GM18499 (cell line): Measurements from ENCODE around the gene RBM12.

Experiments
- ATAC-seq: cut with Tn5 transposase; IDR thresholded peaks from one replicate; pipeline ENCODE4 v1.9.1; 2021; ENCODE audit warnings: moderate number of reproducible peaks; ENCODE audit not compliant: insufficient read depth, unreplicated experiment

Gene RBM12

GRCh38 chr20:35626386-35627001 lies 38.2 kb downstream of the RBM12 start:
- ATAC-seq: no peak

- no peak for ATAC-seq
Observed at GRCh38 chr20:35625584-35626385, 38.9 kb downstream of the RBM12 start.

GRCh38 chr20:35621560-35621946 lies 43.1 kb downstream of the RBM12 start:
- no peak for ATAC-seq

DNA sequence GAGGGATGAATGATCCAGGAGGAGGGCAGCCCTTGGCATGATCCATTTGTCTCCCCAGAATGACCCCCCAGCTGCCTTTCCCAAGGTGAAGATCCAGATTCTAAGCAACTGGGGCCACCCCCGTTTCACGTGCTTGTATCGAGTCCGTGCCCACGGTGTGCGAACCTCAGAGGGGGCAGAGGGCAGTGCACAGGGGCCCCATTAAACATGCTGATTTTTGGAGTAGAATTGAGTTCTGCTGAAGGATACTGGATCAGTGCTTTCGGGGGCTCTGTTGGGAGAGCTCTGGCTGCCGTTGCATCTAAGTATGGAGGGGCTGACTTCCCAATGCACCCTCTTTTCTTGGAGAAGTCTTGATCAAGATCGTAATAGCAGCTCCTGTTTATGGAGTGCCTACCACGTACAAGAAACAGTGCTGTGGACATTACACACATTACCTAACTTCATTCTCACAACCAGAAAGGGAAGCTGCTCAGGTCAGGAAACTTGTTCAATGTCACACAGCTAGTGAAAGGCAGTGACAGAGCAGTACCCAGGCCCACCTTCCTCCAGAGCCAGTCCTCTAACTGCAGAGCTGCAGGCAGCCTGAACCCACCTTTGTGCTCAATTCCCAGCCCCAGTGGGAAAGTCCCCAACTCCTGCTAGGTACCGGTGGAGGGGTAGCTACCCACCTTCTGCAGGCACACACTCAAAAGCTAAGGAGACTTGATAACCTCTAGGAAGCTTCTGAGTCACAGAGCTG lies 43.7 kb downstream of the RBM12 start:
- ATAC-seq: no peak

DNA sequence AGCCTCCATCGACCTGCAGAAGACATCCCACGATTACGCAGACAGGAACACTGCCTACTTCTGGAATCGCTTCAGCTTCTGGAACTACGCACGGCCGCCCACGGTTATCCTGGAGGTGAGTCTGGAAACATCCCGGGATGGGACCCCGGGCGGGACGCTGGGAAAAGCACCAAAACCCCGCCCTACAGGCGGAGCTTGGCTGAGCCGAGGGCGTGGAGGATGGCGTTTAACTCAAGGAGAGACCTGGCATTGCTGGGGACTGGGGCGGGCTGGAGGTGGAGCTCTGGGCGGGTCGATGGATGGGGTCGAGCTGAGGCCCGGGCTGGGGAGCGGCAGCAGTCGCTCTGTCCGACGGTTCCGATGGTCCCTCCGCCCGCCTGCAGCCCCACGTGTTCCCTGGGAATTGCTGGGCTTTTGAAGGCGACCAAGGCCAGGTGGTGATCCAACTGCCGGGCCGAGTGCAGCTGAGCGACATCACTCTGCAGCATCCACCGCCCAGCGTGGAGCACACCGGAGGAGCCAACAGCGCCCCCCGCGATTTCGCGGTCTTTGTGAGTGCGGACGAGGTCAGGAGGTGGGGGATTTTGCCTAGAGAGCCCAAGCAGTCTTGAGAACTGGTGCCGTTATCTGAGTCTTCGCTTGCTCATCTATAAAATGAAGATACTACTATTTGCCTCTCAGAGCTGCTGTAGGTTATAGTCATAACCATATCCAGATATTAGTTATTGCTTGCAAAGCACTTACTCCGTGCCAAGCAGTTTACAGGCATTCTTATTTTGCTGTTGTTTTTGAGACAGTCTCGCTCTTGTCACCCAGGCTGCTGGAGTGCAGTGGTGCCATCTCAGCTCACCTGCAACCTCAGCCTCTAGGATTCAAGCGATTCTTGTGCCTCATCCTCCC lies 45.3 kb downstream of the RBM12 start:
- no peak for ATAC-seq

DNA sequence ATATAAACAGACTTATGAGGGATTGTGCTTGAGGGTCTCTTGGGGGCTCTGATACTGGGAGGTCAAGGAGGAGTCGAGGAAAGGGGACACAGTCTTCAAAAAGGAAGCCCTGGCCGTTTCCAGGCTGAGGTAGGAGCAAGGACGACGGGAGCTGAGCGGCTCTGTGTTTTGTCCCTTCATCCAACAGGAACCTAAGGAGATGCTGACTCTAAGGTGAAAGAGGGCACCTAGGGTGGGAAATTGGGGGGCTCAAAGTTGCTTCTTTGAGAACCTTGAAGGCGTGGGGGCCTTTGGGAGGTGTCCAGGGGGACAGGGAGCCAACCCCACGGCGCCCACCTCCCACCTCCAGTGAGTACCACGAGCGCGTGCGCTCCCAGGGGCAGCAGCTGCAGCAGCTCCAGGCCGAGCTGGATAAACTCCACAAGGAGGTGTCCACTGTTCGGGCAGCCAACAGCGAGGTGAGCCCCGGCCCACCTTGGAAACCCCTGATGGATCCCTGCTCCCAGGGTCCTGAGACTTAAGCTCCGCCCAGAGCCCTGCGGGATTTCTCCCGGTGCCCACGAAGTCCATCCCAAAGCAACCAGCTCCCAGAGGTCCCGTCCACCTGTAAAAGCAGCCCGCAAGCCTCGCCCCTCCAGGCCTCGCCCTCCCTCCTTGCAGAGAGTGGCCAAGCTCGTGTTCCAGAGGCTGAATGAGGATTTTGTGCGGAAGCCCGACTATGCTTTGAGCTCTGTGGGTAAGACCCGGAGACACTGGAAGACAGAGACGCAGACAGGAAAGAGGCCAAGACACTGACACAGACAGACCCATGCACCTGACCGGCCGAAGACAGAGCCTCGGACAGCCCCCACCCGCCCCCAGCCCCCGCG lies 46.2 kb downstream of the RBM12 start:
- ATAC-seq: no peak

DNA sequence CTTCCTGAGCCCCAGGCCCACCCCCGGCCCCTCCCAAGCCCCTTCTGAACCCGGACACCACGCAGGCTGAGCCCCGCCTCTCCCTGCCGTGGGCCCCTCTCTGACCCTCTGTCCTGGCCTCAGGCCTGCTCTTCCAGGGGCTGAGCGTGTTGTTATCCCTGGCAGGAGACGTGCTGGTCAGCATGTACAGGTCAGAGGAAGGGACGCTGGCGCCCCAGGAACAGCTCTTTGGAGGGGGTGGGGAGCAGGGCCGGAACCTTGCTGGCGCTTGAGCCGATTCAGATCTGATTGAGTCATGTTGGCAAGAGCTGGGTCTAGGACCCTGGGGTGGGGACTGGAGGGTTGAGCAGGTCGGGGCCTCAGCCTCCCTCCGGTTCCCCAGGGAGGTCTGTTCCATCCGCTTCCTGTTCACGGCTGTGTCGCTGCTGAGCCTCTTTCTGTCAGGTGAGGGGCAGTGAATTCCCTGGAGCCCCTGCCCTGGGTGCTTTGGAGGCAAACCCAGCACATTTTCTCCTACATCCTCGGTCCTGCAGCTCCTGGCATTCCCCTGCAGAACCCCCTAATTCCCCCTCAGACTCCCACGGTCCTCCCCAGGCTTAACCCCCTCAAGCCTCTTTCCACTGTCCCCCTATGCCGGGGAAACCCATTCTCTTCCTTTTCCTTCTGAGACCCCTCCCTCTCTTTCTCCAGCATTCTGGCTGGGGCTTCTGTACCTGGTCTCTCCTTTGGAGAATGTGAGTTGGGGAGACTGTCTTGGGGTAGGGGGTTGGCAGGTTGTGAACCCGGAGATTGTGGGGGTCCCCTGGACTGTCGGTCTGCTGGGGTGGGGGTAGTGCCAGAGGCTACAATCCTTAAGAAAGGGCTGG lies 47.1 kb downstream of the RBM12 start:
- ATAC-seq: no peak

DNA sequence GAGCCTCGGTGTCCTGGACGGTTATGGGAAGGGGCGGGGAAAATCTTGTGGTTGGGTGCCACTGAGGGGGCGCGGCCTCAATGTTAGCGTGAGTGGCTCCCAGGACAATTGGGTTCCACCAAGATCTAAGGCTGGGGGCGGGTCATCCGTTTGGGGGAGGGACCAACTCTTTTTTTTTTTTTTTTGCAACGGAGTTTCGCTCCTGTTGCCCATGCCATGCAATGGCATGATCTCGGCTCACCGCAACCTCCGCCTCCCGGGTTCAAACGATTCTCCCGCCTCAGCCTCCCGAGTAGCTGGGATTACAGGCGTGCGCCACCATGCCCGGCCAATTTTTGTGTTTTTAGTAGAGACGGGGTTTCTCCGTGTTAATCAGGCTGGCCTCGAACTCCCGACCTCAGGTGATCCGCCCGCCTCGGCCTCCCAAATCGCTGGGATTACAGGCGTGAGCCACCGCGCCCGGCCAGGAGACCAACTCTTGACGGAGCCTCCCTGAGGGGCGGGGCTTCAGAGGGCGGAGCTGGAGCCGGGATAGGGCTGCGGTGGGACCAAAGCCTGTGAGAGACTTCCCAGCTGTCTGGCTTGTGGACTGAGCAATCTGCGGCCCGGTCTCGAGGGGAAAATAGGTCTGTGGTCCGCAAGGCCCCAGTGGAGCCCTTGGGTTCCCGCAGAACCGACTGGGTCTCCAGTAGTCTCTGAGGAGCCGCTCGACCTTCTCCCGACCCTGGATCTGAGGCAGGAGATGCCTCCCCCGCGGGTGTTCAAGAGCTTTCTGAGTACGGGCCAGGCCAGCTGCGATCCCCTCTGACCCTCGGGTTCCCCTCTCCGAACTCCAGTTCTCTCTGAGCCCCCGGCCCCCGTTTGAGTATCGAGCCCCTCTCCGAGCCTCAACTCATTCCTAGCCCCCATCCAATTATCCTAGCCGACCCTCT lies 48.0 kb downstream of the RBM12 start:
- ATAC-seq: peak; percentile 64

DNA sequence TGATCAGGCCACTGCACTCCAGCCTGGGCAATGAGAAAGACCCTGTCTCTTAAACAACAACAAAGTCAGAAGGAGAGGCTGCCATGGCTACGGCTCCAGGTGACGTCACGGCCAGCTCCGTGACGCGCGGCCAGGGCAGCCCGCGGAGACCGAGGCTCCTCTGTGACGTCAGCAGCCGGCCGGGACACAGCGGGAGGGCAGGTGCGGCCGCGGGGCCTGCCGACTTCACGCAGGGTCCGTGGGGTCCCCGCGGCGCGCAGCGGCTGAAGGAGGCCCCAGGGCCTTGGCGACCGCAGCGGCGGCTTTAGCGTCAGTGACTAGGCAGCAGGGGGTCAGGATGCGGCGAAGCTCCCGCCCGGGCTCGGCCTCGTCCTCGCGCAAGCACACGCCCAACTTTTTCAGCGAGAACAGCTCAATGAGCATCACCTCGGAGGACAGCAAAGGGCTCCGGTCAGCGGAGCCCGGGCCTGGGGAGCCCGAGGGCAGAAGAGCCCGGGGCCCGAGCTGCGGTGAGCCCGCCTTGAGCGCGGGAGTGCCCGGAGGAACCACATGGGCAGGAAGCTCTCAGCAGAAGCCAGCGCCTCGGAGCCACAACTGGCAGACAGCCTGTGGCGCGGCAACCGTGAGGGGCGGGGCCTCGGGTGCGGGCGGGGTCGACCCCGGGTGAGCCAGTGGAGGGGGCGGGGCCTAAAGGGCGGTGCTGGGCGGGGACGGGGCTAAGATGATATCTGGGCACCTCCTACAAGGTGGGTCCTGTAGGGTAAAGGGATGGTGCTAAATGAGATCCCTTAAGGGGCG lies 48.8 kb downstream of the RBM12 start, which contains the start of gene SPAG4:
Gene SPAG4 (plus strand): TSS at position 163 of the 798 bp plus-strand sequence. CDS start 175 bp downstream, at position 338.
- ATAC-seq: peak; percentile 4

GRCh38 chr20:35611482-35611881 lies 53.2 kb downstream of the RBM12 start:
- ATAC-seq: no peak

DNA sequence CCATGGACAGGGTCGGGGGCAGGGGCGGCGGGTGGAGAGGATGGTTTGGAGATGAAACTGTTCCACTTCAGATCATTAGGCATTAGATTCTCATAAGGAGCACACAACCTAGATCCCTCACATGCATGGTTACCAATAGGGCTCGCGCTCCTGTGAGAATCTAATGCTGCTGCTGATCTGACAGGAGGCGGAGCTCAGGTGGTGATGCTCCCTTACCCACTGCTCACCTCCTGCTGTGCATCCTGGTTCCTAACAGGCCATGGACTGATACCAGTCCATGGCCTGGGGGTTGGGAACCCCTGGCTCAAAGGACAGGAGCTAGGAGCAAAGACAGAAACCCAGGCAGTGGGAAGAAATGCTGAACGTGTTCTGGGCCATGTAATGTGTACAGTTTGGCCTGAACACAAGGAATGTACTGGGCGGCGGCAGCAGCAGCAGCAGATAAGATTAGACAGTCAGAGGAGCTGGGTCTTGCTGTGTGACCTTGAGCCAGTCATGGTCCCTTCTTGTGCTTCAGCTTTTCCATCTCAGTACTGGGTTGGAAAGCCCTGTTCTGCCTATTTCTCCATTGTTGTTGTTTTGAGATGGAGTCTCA lies 53.8 kb downstream of the RBM12 start:
- no peak for ATAC-seq

- ATAC-seq: no peak
Observed at GRCh38 chr20:35607003-35607735, 57.5 kb downstream of the RBM12 start.

DNA sequence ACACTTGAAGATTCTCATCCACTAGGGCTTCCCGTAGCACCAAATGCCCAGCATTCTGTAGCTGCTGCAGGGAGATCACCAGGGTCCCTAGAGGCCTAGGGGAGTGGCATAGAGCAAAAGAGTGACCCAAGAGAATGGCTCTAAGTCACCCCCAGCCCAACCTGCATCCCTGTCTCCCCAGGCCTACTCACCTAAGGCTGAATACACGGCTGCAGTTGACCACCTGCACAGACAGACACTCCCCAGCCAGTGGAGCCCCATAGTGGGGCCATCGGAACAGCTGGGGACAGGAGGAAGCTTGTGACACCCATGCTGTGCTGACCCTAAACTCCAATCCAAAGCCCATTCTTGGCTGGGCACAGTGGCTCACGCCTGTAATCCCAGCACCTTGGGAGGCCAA lies 58.6 kb downstream of the RBM12 start:
- no peak for ATAC-seq

GRCh38 chr20:35604449-35604747 lies 60.3 kb downstream of the RBM12 start:
- ATAC-seq: no peak

- no peak for ATAC-seq
Observed at GRCh38 chr20:35603695-35604448, 60.8 kb downstream of the RBM12 start.
